ENCODE data around the gene GRIA4. TPM values are rescaled to one million over a fixed set of nuclear protein-coding genes. Genes with fewer than 3 reads are reported as not detected.

The GRIA4 gene
- total RNA-seq, 1 experiment from 2014 or later, result not detected

GRCh38 chr11:106021181-106021966 is 411.5 kb downstream of the GRIA4 start:
- H3K79me2 ChIP-seq (ENCODE audit: low read depth), result peaks cover 52% of the 10 kb centered on the region
- CTCF ChIA-PET, result no interaction called here
- TSS peak; percentile 60 for BruUV-seq (replicated peaks)

GRCh38 chr11:106021967-106022794 is 412.3 kb downstream of the GRIA4 start, which contains the start of gene MSANTD4:
MSANTD4 (minus strand) TSS chr11:106022240; CDS start chr11:106010917, 11,323 bp downstream.
- intact Hi-C loops (cut with micrococcal nuclease; ENCODE audit: unreplicated experiment), result loop anchor here (2.0 kb wide), 1 partner anchor 55 kb away; the partner anchor contains the start of genes AASDHPPT and KBTBD3
- Histone ChIP-seq H3K9me2 (ENCODE audit: insufficient read depth) (no peaks in the 10 kb centered on the region), H3K79me2 (ENCODE audit: low read depth) (peaks cover 44% of the 10 kb centered on the region), H3F3A (ENCODE audit: insufficient read depth, low read depth) (no peaks in the 10 kb centered on the region), H3K27me3 (ENCODE audit: insufficient read depth, low read depth) (no peaks in the 10 kb centered on the region), H3K4me1 (replicated peaks; ENCODE audit: insufficient read depth) (peaks cover 30% of the 10 kb centered on the region), H3K4me3 (peak within 1 kb of the TSS; percentile 86), H3K4me2 (peak within 1 kb of the TSS; percentile 77), H3K9me3 (ENCODE audit: insufficient read depth, low read depth) (no peaks in the 10 kb centered on the region; the same call in 1 of the 2 replicates), H3K36me3 (ENCODE audit: low read depth) (0 out of 2 replicates have a peak, but pooled peaks cover 12% of the 10 kb centered on the region), H4K20me1 (ENCODE audit: insufficient read depth) (no peaks in the 10 kb centered on the region), H3K27ac (peak within 1 kb of the TSS; percentile 36; the same call in 1 of the 2 replicates), H2AFZ (peak within 1 kb of the TSS; percentile 95)
- POLR2A ChIA-PET (ENCODE audit: unreplicated experiment), result interaction anchor here (0.8 kb wide), 1 partner anchor 1519 kb away, joined by 9 read pairs; no protein-coding TSS in a partner anchor
- CTCF ChIA-PET, result no interaction called here
- DNase-seq, result peak; percentile 97 to 100
- no TSS peak for BruUV-seq (replicated peaks)
- TF ChIP-seq EZH2 (IDR thresholded peaks at IDR 0.05; ENCODE audit: low read depth), result no peak
- TF ChIP-seq CTCF (conservative IDR thresholded peaks at IDR 0.05), result no peak

More at GRCh38 chr11:106021181-106021966, 411.5 kb downstream of the GRIA4 start:
- TF ChIP-seq CTCF (conservative IDR thresholded peaks at IDR 0.05) (no peak), EZH2 (IDR thresholded peaks at IDR 0.05; ENCODE audit: low read depth) (no peak)
- Histone ChIP-seq H3K27me3 (ENCODE audit: insufficient read depth, low read depth) (no peaks in the 10 kb centered on the region), H3K36me3 (ENCODE audit: low read depth) (0 out of 2 replicates have a peak, but pooled peaks cover 12% of the 10 kb centered on the region), H3F3A (ENCODE audit: insufficient read depth, low read depth) (no peaks in the 10 kb centered on the region), H3K27ac (no peak overlapping the region), H3K4me2 (peak overlapping the region; percentile 77), H3K9me2 (ENCODE audit: insufficient read depth) (no peaks in the 10 kb centered on the region), H2AFZ (peak overlapping the region; percentile 91), H3K4me3 (peak overlapping the region; percentile 86), H3K4me1 (replicated peaks; ENCODE audit: insufficient read depth) (peaks cover 30% of the 10 kb centered on the region), H4K20me1 (ENCODE audit: insufficient read depth) (no peaks in the 10 kb centered on the region), H3K9me3 (ENCODE audit: insufficient read depth, low read depth) (no peaks in the 10 kb centered on the region)
- POLR2A ChIA-PET (ENCODE audit: unreplicated experiment), result no interaction called here
- no peak for DNase-seq
- intact Hi-C loops (cut with micrococcal nuclease; ENCODE audit: unreplicated experiment), result no loop called here

GRCh38 chr11:106022795-106023275 is 413.0 kb downstream of the GRIA4 start:
- H4K20me1 ChIP-seq (ENCODE audit: insufficient read depth), result no peaks in the 10 kb centered on the region
- no peak for DNase-seq
- peaks cover 39% of the 10 kb centered on the region for H3K79me2 ChIP-seq (ENCODE audit: low read depth)
- BruUV-seq (replicated peaks), result TSS peak; percentile 70
- no peaks in the 10 kb centered on the region for H3K9me2 ChIP-seq (ENCODE audit: insufficient read depth)
- H3K27me3 ChIP-seq (ENCODE audit: insufficient read depth, low read depth), result no peaks in the 10 kb centered on the region
- POLR2A ChIA-PET (ENCODE audit: unreplicated experiment), result interaction anchor here (0.8 kb wide), 1 partner anchor 1518 kb away, joined by 9 read pairs; no protein-coding TSS in a partner anchor
- H3K27ac ChIP-seq, result peak overlapping the region; percentile 36; the same call in 1 of the 2 replicates
- CTCF ChIA-PET, result no interaction called here
- peak overlapping the region; percentile 69 for H3K4me2 ChIP-seq
- H3K4me3 ChIP-seq, result peak overlapping the region; percentile 86
- H3K4me1 ChIP-seq (replicated peaks; ENCODE audit: insufficient read depth), result peaks cover 30% of the 10 kb centered on the region
- no peak for TF ChIP-seq EZH2 (IDR thresholded peaks at IDR 0.05; ENCODE audit: low read depth)
- TF ChIP-seq CTCF (conservative IDR thresholded peaks at IDR 0.05), result no peak
- H2AFZ ChIP-seq, result peak overlapping the region; percentile 95
- no peaks in the 10 kb centered on the region; the same call in 1 of the 2 replicates for H3K9me3 ChIP-seq (ENCODE audit: insufficient read depth, low read depth)
- 0 out of 2 replicates have a peak, but pooled peaks cover 12% of the 10 kb centered on the region for H3K36me3 ChIP-seq (ENCODE audit: low read depth)
- H3F3A ChIP-seq (ENCODE audit: insufficient read depth, low read depth), result no peaks in the 10 kb centered on the region
- intact Hi-C loops (cut with micrococcal nuclease; ENCODE audit: unreplicated experiment), result loop anchor here (2.0 kb wide), 1 partner anchor 54 kb away; the partner anchor contains the start of genes AASDHPPT and KBTBD3
